HepG2 (cell line): ENCODE measurements around the gene FRRS1. TPM values are rescaled to one million over a fixed set of nuclear protein-coding genes. Genes with fewer than 3 reads are reported as not detected.

Experiments used
- ATAC-seq: fragments of 200-7000 bp; cut with Tn5 transposase; 3 replicates; pipeline ENCODE4 v1.9.1; 2020; ENCODE audit warnings: mild to moderate bottlenecking, moderate library complexity
- BruUV-seq: library from RNA; stranded (reverse); fragments of 400-500 nt; replicated peaks from 2 replicates; lab custom pipeline; 2021; lab: Mats Ljungman, UMichigan
- CTCF ChIA-PET: fragments of 300-600 bp; formaldehyde crosslinking; extraction: SDS; loops from one replicate; lab custom pipeline; 2021; ENCODE audit warnings: low total read pairs, inconsistent platforms, low intra/inter-chr PET ratio; lab: Yijun Ruan, JAX
- POLR2A ChIA-PET: fragments of 350-600 bp; sonication (Branson Sonifier 250); formaldehyde crosslinking; loops from one replicate; lab custom pipeline; 2020; ENCODE audit warnings: antibody characterized with exemption, inconsistent platforms; lab: Yijun Ruan, JAX
- DNase-seq: peaks from one replicate; pipeline ENCODE4 v3.0.0-alpha.2; 2015; ENCODE audit warnings: low spot score
- FAIRE-seq: peaks from 3 replicates; lab custom pipeline; 2011; peaks lifted over from hg19 to GRCh38; lab: Jason Lieb, UNC
- H2AFZ ChIP-seq: one replicate; pipeline ENCODE4 v1.6.1; 2011; ENCODE audit warnings: low read length, inconsistent platforms
- H3K27ac ChIP-seq: fragments of 300-600 bp; 3 replicates; pipeline ENCODE4 v1.8.0; 2011; ENCODE audit warnings: mixed run types, mild to moderate bottlenecking, mixed read lengths, low read length, inconsistent platforms; ENCODE audit not compliant: insufficient read depth; ENCODE audit errors: extremely low read length
- H3K27me3 ChIP-seq, 2 experiments: fragments of 200-600 bp in 1 of 2; 2 replicates in 1 of 2; 3 replicates in 1 of 2; pipeline versions ENCODE4 v1.6.0 to v1.8.0; 2011; ENCODE audit warnings: low read length in 2 of 2, mild to moderate bottlenecking in 2 of 2, moderate library complexity in 2 of 2, inconsistent platforms in 1 of 2; ENCODE audit not compliant: insufficient read depth in 2 of 2, control insufficient read depth in 1 of 2
- H3K36me3 ChIP-seq, 2 experiments: fragments of 200-600 bp in 1 of 2; replicated peaks in 1 of 2; 2 replicates in 1 of 2; 3 replicates in 1 of 2; pipeline versions ENCODE4 v1.5.1 to v1.8.0; 2011; ENCODE audit warnings: low read length in 2 of 2, inconsistent platforms in 1 of 2; ENCODE audit not compliant: insufficient read depth in 2 of 2, control insufficient read depth in 1 of 2
- H3K4me1 ChIP-seq: 2 replicates; pipeline ENCODE4 v1.5.1; 2012; ENCODE audit warnings: low read length, inconsistent platforms; ENCODE audit not compliant: insufficient read depth
- H3K4me2 ChIP-seq: 2 replicates; pipeline ENCODE4 v1.6.0; 2011; ENCODE audit warnings: low read depth, low read length, inconsistent platforms
- H3K4me3 ChIP-seq, 3 experiments: fragments of 200-600 bp in 1 of 3; sonication (generic), shearing (Covaris generic) in 1 of 3; replicated peaks in 1 of 3; 2 replicates each; pipeline ENCODE4 v1.5.1; 2011 to 2016; ENCODE audit warnings: low read length in 3 of 3, inconsistent platforms in 2 of 3, low read depth in 2 of 3, mild to moderate bottlenecking in 2 of 3, control low read depth in 1 of 3, mixed read lengths in 1 of 3; ENCODE audit not compliant: insufficient read depth in 1 of 3
- H3K79me2 ChIP-seq: one replicate; pipeline ENCODE4 v1.6.1; 2011; ENCODE audit warnings: low read length, inconsistent platforms; ENCODE audit not compliant: insufficient read depth
- H3K9ac ChIP-seq: 2 replicates; pipeline ENCODE4 v1.6.0; 2011; ENCODE audit warnings: mild to moderate bottlenecking, low read depth, low read length, inconsistent platforms; ENCODE audit not compliant: insufficient read depth
- H3K9me3 ChIP-seq: 2 replicates; pipeline ENCODE4 v1.5.1; 2012; ENCODE audit warnings: mild to moderate bottlenecking, low read length
- H4K20me1 ChIP-seq: 2 replicates; pipeline ENCODE4 v1.6.0; 2011; ENCODE audit warnings: inconsistent platforms, mild to moderate bottlenecking, low read length, moderate library complexity; ENCODE audit not compliant: insufficient read depth
- EZH2 ChIP-seq: conservative IDR thresholded peaks from 2 replicates; pipeline ENCODE4 v1.6.1; 2012; ENCODE audit warnings: mild to moderate bottlenecking, low read depth, low read length, moderate library complexity
- GATAD1 ChIP-seq: IDR thresholded peaks from 2 replicates; pipeline ENCODE4 v1.6.1; 2016; ENCODE audit warnings: missing genetic modification reagents, missing compliant biosample characterization
- IRF1 ChIP-seq: sonication (generic); formaldehyde crosslinking; IDR thresholded peaks from 2 replicates; pipeline ENCODE4 v1.4.0; 2020; ENCODE audit warnings: low read depth, mild to moderate bottlenecking, missing genetic modification reagents
- PATZ1 ChIP-seq: sonication (generic); formaldehyde crosslinking; IDR thresholded peaks from 2 replicates; pipeline ENCODE4 v1.4.0; 2020; ENCODE audit warnings: missing genetic modification reagents
- REST ChIP-seq, 2 experiments: IDR thresholded peaks; 2 replicates each; pipeline ENCODE4 v1.6.1; 2011 to 2012; ENCODE audit warnings: low read length in 2 of 2, borderline replicate concordance in 1 of 2, low read depth in 1 of 2, mild to moderate bottlenecking in 1 of 2, moderate library complexity in 1 of 2
- TOE1 ChIP-seq: sonication (generic); formaldehyde crosslinking; IDR thresholded peaks from 2 replicates; pipeline ENCODE4 v1.4.0; 2020; ENCODE audit warnings: mild to moderate bottlenecking, missing genetic modification reagents
- ZFP91 ChIP-seq: sonication (generic); formaldehyde crosslinking; IDR thresholded peaks from 2 replicates; pipeline ENCODE4 v1.9.0; 2022; ENCODE audit warnings: missing genetic modification reagents, mild to moderate bottlenecking, borderline replicate concordance
- ZNF160 ChIP-seq: sonication (generic); formaldehyde crosslinking; IDR thresholded peaks from 2 replicates; pipeline ENCODE4 v1.8.0; 2022; ENCODE audit warnings: mild to moderate bottlenecking, inconsistent platforms, missing genetic modification reagents
- ZNF224 ChIP-seq: sonication (generic); formaldehyde crosslinking; IDR thresholded peaks from 2 replicates; pipeline ENCODE4 v1.5.0; 2020; ENCODE audit warnings: mild to moderate bottlenecking, missing genetic modification reagents
- ZNF546 ChIP-seq: sonication (generic); formaldehyde crosslinking; conservative IDR thresholded peaks from 2 replicates; pipeline ENCODE4 v1.8.1; 2023; ENCODE audit warnings: mild to moderate bottlenecking, missing genetic modification reagents
- ZNF564 ChIP-seq: sonication (generic); formaldehyde crosslinking; IDR thresholded peaks from 2 replicates; pipeline ENCODE4 v1.8.1; 2023; ENCODE audit warnings: mild to moderate bottlenecking, missing genetic modification reagents
- ZNF652 ChIP-seq: IDR thresholded peaks from 2 replicates; pipeline ENCODE4 v1.6.1; 2016; ENCODE audit warnings: low read depth, borderline replicate concordance
- ZNF703 ChIP-seq: sonication (generic); formaldehyde crosslinking; IDR thresholded peaks from 2 replicates; pipeline ENCODE4 v1.5.1; 2020; ENCODE audit warnings: missing genetic modification reagents, mild to moderate bottlenecking, moderate library complexity, borderline replicate concordance
- ZNF891 ChIP-seq: sonication (generic); formaldehyde crosslinking; IDR thresholded peaks from 2 replicates; pipeline ENCODE4 v1.5.0; 2020; ENCODE audit warnings: mild to moderate bottlenecking, missing genetic modification reagents
- ZSCAN12 ChIP-seq: sonication (generic); formaldehyde crosslinking; IDR thresholded peaks from 2 replicates; pipeline ENCODE4 v1.9.0; 2021; ENCODE audit warnings: mild to moderate bottlenecking, missing genetic modification reagents
- WGBS: methylation state at CpG from one replicate; pipeline ENCODE4 v1.1.6; 2017; ENCODE audit warnings: low lambda C conversion rate; 5-methylcytosine and 5-hydroxymethylcytosine counted together
- in situ Hi-C: cut with HindIII; loops from 2 replicates; pipeline ENCODE4 v1.10.0; 2017; ENCODE audit warnings: low pct_unique_long_range_greater_than_20kb; ENCODE audit not compliant: extremely low pct_ligation_motif_present
- intact Hi-C: fragments of 100-400 bp; cut with micrococcal nuclease; formaldehyde crosslinking; loops from one replicate; pipeline ENCODE4 v1.10.0; 2022; ENCODE audit not compliant: unreplicated experiment
- polyA plus RNA-seq, 8 experiments: library from polyadenylated mRNA; depleted of rRNA in 3 of 8; stranded (reverse) in 7 of 8; unstranded in 1 of 8; fragments of >200 nt; fragmentation: Illumina TruSeq in 4 of 8; extraction: Trizol in 4 of 8; gene quantifications; 2 replicates each; pipeline versions ENCODE4 v1.2.1 to v1.2.3, GENCODE V29; 2011 to 2016; ENCODE audit warnings: low read depth in 4 of 8, missing spikeins in 1 of 8, mixed read lengths in 1 of 8; ENCODE audit not compliant: insufficient read depth in 1 of 8
- total RNA-seq, 5 experiments: library from RNA; depleted of rRNA; stranded (reverse); fragments of >200 nt; fragmentation: Illumina TruSeq; extraction: Trizol; gene quantifications; 2 replicates each; pipeline ENCODE4 v1.2.3, GENCODE V29; 2016; ENCODE audit warnings: low read depth in 1 of 5

The FRRS1 gene
- total and polyA plus RNA-seq, 2 of the 13 experiments (the other 11 are each of a cell fraction or from before 2014, with no cell fraction given): 22.6 to 23.4 TPM

GRCh38 chr1:99725996-99726395 is 40.4 kb downstream of the FRRS1 start (continued):
- TF ChIP-seq ZNF224 (no peak), EZH2 (no peak), ZFP91 (CRISPR knock-in tag) (no peak), ZNF564 (CRISPR knock-in tag) (no peak), GATAD1 (no peak), REST (IDR thresholded peaks at IDR 0.05; ENCODE audit: borderline replicate concordance in 1 of 2, low read depth in 1 of 2, low read length in 2 of 2) (no peak), TOE1 (CRISPR knock-in tag) (no peak)
- TF ChIP-seq, all 625 proteins: peak for 0

GRCh38 chr1:99723251-99723650 is 43.2 kb downstream of the FRRS1 start:
- H2AFZ ChIP-seq: no peak overlapping the region
- DNase-seq (no peak), FAIRE-seq (no peak), ATAC-seq (no peak)
- BruUV-seq: no TSS peak
- intact Hi-C loops (no loop called here), in situ Hi-C loops (loop anchor here (25.0 kb wide), 1 partner anchor 736 kb away; no protein-coding TSS in a partner anchor)
- H3K27ac ChIP-seq: no peak overlapping the region
- no peak overlapping the region for H3K4me2 ChIP-seq
- H3K4me1 ChIP-seq: peaks cover 15% of the 10 kb centered on the region
- H3K9me3 ChIP-seq: no peaks in the 10 kb centered on the region
- no peaks in the 10 kb centered on the region for H3K79me2 ChIP-seq
- POLR2A ChIA-PET: no interaction called here
- no peak overlapping the region for H3K4me3 ChIP-seq
- peaks cover 4 to 13% of the 10 kb centered on the region in 2 experiments; a peak in 3 of 5 replicates for H3K36me3 ChIP-seq
- CTCF ChIA-PET: no interaction called here
- H4K20me1 ChIP-seq: no peaks in the 10 kb centered on the region
- 93% methylated on average over 3 of the region's 3 CpGs for WGBS
- H3K27me3 ChIP-seq: no peaks in the 10 kb centered on the region
- no peak overlapping the region for H3K9ac ChIP-seq
- TF ChIP-seq ZNF891 (no peak), ZSCAN12 (no peak), ZNF546 (CRISPR knock-in tag) (no peak), ZNF652 (no peak), ZNF160 (CRISPR knock-in tag) (no peak), IRF1 (CRISPR knock-in tag) (no peak), ZNF703 (CRISPR knock-in tag) (no peak), PATZ1 (no peak)
